GM23338 (cell line): ENCODE measurements around the gene LGALS3. TPM values are rescaled to one million over a fixed set of nuclear protein-coding genes. Genes with fewer than 3 reads are reported as not detected.

ENCODE experiments used
- ATAC-seq: fragments of 200-7000 bp; cut with Tn5 transposase; 3 replicates; pipeline ENCODE4 v1.9.1; 2020
- DNase-seq: peaks from one replicate; pipeline ENCODE4 v3.0.0-alpha.2; 2015; ENCODE audit warnings: low spot score
- H2AFZ ChIP-seq: fragments of 200-600 bp; sonication (generic); 2 replicates; pipeline ENCODE4 v1.8.0; 2016; ENCODE audit warnings: antibody characterized with exemption, mild to moderate bottlenecking, moderate library complexity
- H3F3A ChIP-seq: fragments of 200-600 bp; sonication (generic); replicated peaks from 2 replicates; pipeline ENCODE4 v1.8.0; 2017; ENCODE audit warnings: antibody characterized with exemption, mixed run types, low read depth
- H3K27ac ChIP-seq: fragments of 200-600 bp; sonication (generic); 2 replicates; pipeline ENCODE4 v1.6.1; 2016; ENCODE audit warnings: low read depth
- H3K27me3 ChIP-seq: fragments of 200-600 bp; sonication (generic); 2 replicates; pipeline ENCODE4 v1.8.0; 2016; ENCODE audit warnings: mild to moderate bottlenecking, mixed run types, moderate library complexity; ENCODE audit not compliant: insufficient read depth
- H3K36me3 ChIP-seq: fragments of 200-600 bp; sonication (generic); 2 replicates; pipeline ENCODE4 v1.8.0; 2016; ENCODE audit warnings: mild to moderate bottlenecking; ENCODE audit not compliant: insufficient read depth
- H3K4me1 ChIP-seq: fragments of 200-600 bp; sonication (generic); 2 replicates; pipeline ENCODE4 v1.8.0; 2016; ENCODE audit warnings: mild to moderate bottlenecking, moderate library complexity; ENCODE audit not compliant: insufficient read depth
- H3K4me2 ChIP-seq: fragments of 200-600 bp; sonication (generic); 2 replicates; pipeline ENCODE4 v1.7.1; 2017; ENCODE audit warnings: mixed run types
- H3K4me3 ChIP-seq: fragments of 200-600 bp; sonication (generic); 2 replicates; pipeline ENCODE4 v1.6.1; 2016; ENCODE audit warnings: mixed run types
- H3K79me2 ChIP-seq: fragments of 200-600 bp; sonication (generic); replicated peaks from 2 replicates; pipeline ENCODE4 v1.8.0; 2017; ENCODE audit warnings: mild to moderate bottlenecking; ENCODE audit not compliant: insufficient read depth
- H3K9me2 ChIP-seq: fragments of 200-600 bp; sonication (generic); 2 replicates; pipeline ENCODE4 v1.8.0; 2017; ENCODE audit not compliant: insufficient read depth
- H4K20me1 ChIP-seq: fragments of 200-600 bp; sonication (generic); replicated peaks from 2 replicates; pipeline ENCODE4 v1.8.0; 2017; ENCODE audit warnings: mild to moderate bottlenecking; ENCODE audit not compliant: insufficient read depth
- H3K27ac Mint-ChIP-seq: 2 replicates; pipeline ENCODE4 v1.8.0; 2020; ENCODE audit warnings: inconsistent platforms, mild to moderate bottlenecking, moderate library complexity, mixed read lengths
- H3K27me3 Mint-ChIP-seq: 3 replicates; pipeline ENCODE4 v1.8.0; 2022; ENCODE audit warnings: low read depth, mild to moderate bottlenecking, moderate library complexity, mixed read lengths, inconsistent platforms; ENCODE audit not compliant: insufficient read depth, poor library complexity
- H3K36me3 Mint-ChIP-seq: 3 replicates; pipeline ENCODE4 v1.8.0; 2021; ENCODE audit warnings: low read depth, mild to moderate bottlenecking, inconsistent platforms, moderate library complexity, mixed read lengths
- H3K4me1 Mint-ChIP-seq: 3 replicates; pipeline ENCODE4 v1.8.0; 2020; ENCODE audit warnings: mild to moderate bottlenecking, inconsistent platforms, mixed read lengths
- H3K4me3 Mint-ChIP-seq: 3 replicates; pipeline ENCODE4 v1.8.0; 2021; ENCODE audit warnings: moderate library complexity, mild to moderate bottlenecking, inconsistent platforms, mixed read lengths
- H3K9me3 Mint-ChIP-seq: 3 replicates; pipeline ENCODE4 v1.8.0; 2020; ENCODE audit warnings: moderate library complexity, mild to moderate bottlenecking, inconsistent platforms, mixed read lengths
- CREB1 ChIP-seq: fragments of 250-450 bp; sonication (Bioruptor Pico); IDR thresholded peaks from 2 replicates; pipeline ENCODE4 v1.5.0; 2020; ENCODE audit warnings: low read depth, mild to moderate bottlenecking, moderate library complexity
- ZNF462 ChIP-seq: fragments of 250-450 bp; sonication (Bioruptor Pico); IDR thresholded peaks from 2 replicates; pipeline ENCODE4 v1.5.0; 2020; ENCODE audit warnings: mild to moderate bottlenecking, moderate library complexity
- polyA plus RNA-seq: library from polyadenylated mRNA; unstranded; fragments of >200 nt; fragmentation: Nextera tagmentation; extraction: Ambion mirVana; gene quantifications from 2 replicates; pipeline ENCODE4 v1.2.1, GENCODE V29; 2016
- total RNA-seq: library from RNA; depleted of rRNA; stranded (reverse); fragments of >200 nt; shearing (Covaris generic); gene quantifications from 2 replicates; pipeline ENCODE4 v1.2.3, GENCODE V29; 2014

Gene LGALS3
- total and polyA plus RNA-seq, 2 experiments from 2014 or later, result 7.2 to 10.9 TPM

- Mint-ChIP-seq H3K9me3 (peaks cover 3% of the 10 kb centered on the region; the same call in 1 of the 3 replicates), H3K27ac (peak overlapping the region; percentile 91), H3K27me3 (peaks cover 6% of the 10 kb centered on the region), H3K4me1 (peaks cover 35% of the 10 kb centered on the region), H3K36me3 (0 out of 3 replicates have a peak, but pooled peaks cover 3% of the 10 kb centered on the region), H3K4me3 (peak overlapping the region; percentile 42)
- peaks cover 22% of the 10 kb centered on the region for H3K4me1 ChIP-seq
- H2AFZ ChIP-seq, result peak overlapping the region; percentile 77; the same call in 1 of the 2 replicates
- no peaks in the 10 kb centered on the region for H3K27me3 ChIP-seq
- H3K4me3 ChIP-seq, result 0 out of 2 replicates have a peak overlapping the region, but pooled peaks have one; percentile 4
- H3F3A ChIP-seq, result no peaks in the 10 kb centered on the region
- H4K20me1 ChIP-seq, result no peaks in the 10 kb centered on the region
- peak overlapping the region; percentile 75 for H3K27ac ChIP-seq
- ATAC-seq (peak; percentile 87), DNase-seq (peak; percentile 84)
- peak overlapping the region; percentile 24 for H3K4me2 ChIP-seq
- TF ChIP-seq CREB1 (CRISPR knock-in tag), result 0 out of 2 replicates have a peak, but pooled peaks have one; percentile 25
- TF ChIP-seq ZNF462, result no peak
- no peaks in the 10 kb centered on the region for H3K9me2 ChIP-seq
- H3K79me2 ChIP-seq, result no peaks in the 10 kb centered on the region
- no peaks in the 10 kb centered on the region for H3K36me3 ChIP-seq
Observed at GRCh38 chr14:55103005-55103640, 25.9 kb upstream of the LGALS3 start.
